Astrocyte of the cerebellum (primary cell): ENCODE results near the gene PAN3.

Experiments used
- DNase-seq: peaks from one replicate; pipeline ENCODE4 v3.0.0-alpha.2; 2011; ENCODE audit warnings: low read depth
- H3K4me3 ChIP-seq: 2 replicates; pipeline ENCODE4 v1.5.1; 2011; ENCODE audit warnings: mild to moderate bottlenecking, low read depth, low read length, moderate library complexity
- CTCF ChIP-seq: IDR thresholded peaks from 2 replicates; pipeline ENCODE4 v1.5.1; 2012; ENCODE audit warnings: low read length, low read depth, moderate library complexity, mild to moderate bottlenecking; ENCODE audit errors: missing control alignments
- in situ Hi-C: cut with HindIII; loops from 2 replicates; pipeline ENCODE4 v1.10.0; 2017; ENCODE audit warnings: low sequenced_read_pairs

The PAN3 gene

GRCh38 chr13:28340272-28340793 lies 202.0 kb downstream of the PAN3 start:
- no peak for DNase-seq
- in situ Hi-C loops, result no loop called here
- no peak overlapping the region for H3K4me3 ChIP-seq
- TF ChIP-seq CTCF, result no peak

GRCh38 chr13:28342251-28342650 lies 203.9 kb downstream of the PAN3 start:
- TF ChIP-seq CTCF, result no peak
- in situ Hi-C loops, result no loop called here
- no peak overlapping the region for H3K4me3 ChIP-seq
- no peak for DNase-seq

GRCh38 chr13:28344163-28344562 lies 205.8 kb downstream of the PAN3 start:
- no peak for TF ChIP-seq CTCF
- no peak overlapping the region for H3K4me3 ChIP-seq
- in situ Hi-C loops, result no loop called here
- no peak for DNase-seq
